HepG2 (cell line): ENCODE measurements around the gene FLRT3. TPM values are rescaled to one million over a fixed set of nuclear protein-coding genes. Genes with fewer than 3 reads are reported as not detected.

ENCODE experiments used
- ATM ChIP-seq: fragments of 450-650 bp; IDR thresholded peaks from 2 replicates; pipeline ENCODE4 v1.7.1; 2017; ENCODE audit warnings: mild to moderate bottlenecking, borderline replicate concordance
- FOSL2 ChIP-seq: sonication (generic); formaldehyde crosslinking; IDR thresholded peaks from 2 replicates; pipeline ENCODE4 v1.4.0; 2020; ENCODE audit warnings: missing genetic modification reagents
- FOXO4 ChIP-seq: sonication (generic); formaldehyde crosslinking; conservative IDR thresholded peaks from 2 replicates; pipeline ENCODE4 v1.8.1; 2023; ENCODE audit warnings: missing genetic modification reagents
- KLF12 ChIP-seq: sonication (generic); formaldehyde crosslinking; IDR thresholded peaks from 2 replicates; pipeline ENCODE4 v1.4.0; 2020; ENCODE audit warnings: missing genetic modification reagents, borderline replicate concordance
- MIXL1 ChIP-seq: IDR thresholded peaks from 2 replicates; pipeline ENCODE4 v1.6.1; 2016
- NFYC ChIP-seq: IDR thresholded peaks from 2 replicates; pipeline ENCODE4 v1.6.1; 2016; ENCODE audit warnings: missing genetic modification reagents, missing compliant biosample characterization
- NR2F1 ChIP-seq, 2 experiments: fragments of 450-650 bp in 1 of 2; formaldehyde crosslinking in 1 of 2; IDR thresholded peaks; 2 replicates each; pipeline versions ENCODE4 v1.5.0 to v1.6.1; 2016 to 2020; ENCODE audit warnings: mild to moderate bottlenecking in 1 of 2, missing compliant biosample characterization in 1 of 2, missing genetic modification reagents in 1 of 2, moderate library complexity in 1 of 2
- RCOR2 ChIP-seq: IDR thresholded peaks from 2 replicates; pipeline ENCODE4 v1.6.1; 2016; ENCODE audit warnings: missing biosample characterization, missing genetic modification reagents
- SOX13 ChIP-seq, 3 experiments: fragments of 450-650 bp in 1 of 3; sonication (generic) in 1 of 3; formaldehyde crosslinking in 1 of 3; IDR thresholded peaks in 2 of 3; conservative IDR thresholded peaks in 1 of 3; 2 replicates each; pipeline versions ENCODE4 v1.5.0 to v1.6.1; 2016 to 2020; ENCODE audit warnings: antibody characterized with exemption in 1 of 3, mild to moderate bottlenecking in 1 of 3, missing compliant biosample characterization in 1 of 3, missing genetic modification reagents in 1 of 3, moderate library complexity in 1 of 3
- SP2 ChIP-seq: sonication (generic); formaldehyde crosslinking; IDR thresholded peaks from 2 replicates; pipeline ENCODE4 v1.5.1; 2020; ENCODE audit warnings: mild to moderate bottlenecking, missing genetic modification reagents
- TAF15 ChIP-seq: fragments of 200-400 bp; formaldehyde crosslinking; IDR thresholded peaks from one replicate; pipeline ENCODE4 v1.6.1; 2018; ENCODE audit warnings: mild to moderate bottlenecking, low read depth, low read length; ENCODE audit not compliant: poor library complexity, severe bottlenecking
- TBL1XR1 ChIP-seq: fragments of 150-350 bp; IDR thresholded peaks from 2 replicates; pipeline ENCODE4 v1.6.1; 2014; ENCODE audit warnings: borderline replicate concordance, low read length; ENCODE audit not compliant: partially characterized antibody
- TRIM24 ChIP-seq: sonication (generic); formaldehyde crosslinking; IDR thresholded peaks from 2 replicates; pipeline ENCODE4 v1.8.0; 2022; ENCODE audit warnings: mild to moderate bottlenecking, missing genetic modification reagents
- ZIK1 ChIP-seq: sonication (generic); formaldehyde crosslinking; IDR thresholded peaks from 2 replicates; pipeline ENCODE4 v1.5.0; 2020; ENCODE audit warnings: mild to moderate bottlenecking, low read depth, missing genetic modification reagents, borderline replicate concordance
- ZNF329 ChIP-seq: sonication (generic); formaldehyde crosslinking; IDR thresholded peaks from 2 replicates; pipeline ENCODE4 v1.9.0; 2021; ENCODE audit warnings: low read depth, mild to moderate bottlenecking, missing genetic modification reagents
- ZNF598 ChIP-seq: sonication (generic); formaldehyde crosslinking; IDR thresholded peaks from 2 replicates; pipeline ENCODE4 v1.5.1; 2020; ENCODE audit warnings: mild to moderate bottlenecking, missing genetic modification reagents, borderline replicate concordance
- ZNF776 ChIP-seq: sonication (generic); formaldehyde crosslinking; IDR thresholded peaks from 2 replicates; pipeline ENCODE4 v1.4.0; 2020; ENCODE audit warnings: mild to moderate bottlenecking, missing genetic modification reagents
- ZSCAN31 ChIP-seq: sonication (generic); formaldehyde crosslinking; IDR thresholded peaks from 2 replicates; pipeline ENCODE4 v1.5.0; 2020; ENCODE audit warnings: low read depth, mild to moderate bottlenecking, missing genetic modification reagents
- polyA plus RNA-seq, 8 experiments: library from polyadenylated mRNA; depleted of rRNA in 3 of 8; stranded (reverse) in 7 of 8; unstranded in 1 of 8; fragments of >200 nt; fragmentation: Illumina TruSeq in 4 of 8; extraction: Trizol in 4 of 8; gene quantifications; 2 replicates each; pipeline versions ENCODE4 v1.2.1 to v1.2.3, GENCODE V29; 2011 to 2016; ENCODE audit warnings: low read depth in 4 of 8, missing spikeins in 1 of 8, mixed read lengths in 1 of 8; ENCODE audit not compliant: insufficient read depth in 1 of 8
- total RNA-seq, 5 experiments: library from RNA; depleted of rRNA; stranded (reverse); fragments of >200 nt; fragmentation: Illumina TruSeq; extraction: Trizol; gene quantifications; 2 replicates each; pipeline ENCODE4 v1.2.3, GENCODE V29; 2016; ENCODE audit warnings: low read depth in 1 of 5
- TF ChIP-seq, protein P1 (sequence below): sonication (generic); formaldehyde crosslinking; IDR thresholded peaks from 2 replicates; pipeline ENCODE4 v1.5.0; 2020; ENCODE audit warnings: mild to moderate bottlenecking, missing genetic modification reagents
- TF ChIP-seq, protein P2 (sequence below): sonication (generic); formaldehyde crosslinking; IDR thresholded peaks from 2 replicates; pipeline ENCODE4 v1.8.0; 2022; ENCODE audit warnings: mild to moderate bottlenecking, missing genetic modification reagents; ENCODE audit not compliant: insufficient replicate concordance
- TF ChIP-seq, protein P3 (sequence below): sonication (generic); formaldehyde crosslinking; IDR thresholded peaks from 2 replicates; pipeline ENCODE4 v1.4.0; 2020; ENCODE audit warnings: missing genetic modification reagents

FLRT3 gene
- total and polyA plus RNA-seq, 2 of the 13 experiments (the other 11 are each of a cell fraction or from before 2014, with no cell fraction given): 0.44 to 5.3 TPM

DNA sequence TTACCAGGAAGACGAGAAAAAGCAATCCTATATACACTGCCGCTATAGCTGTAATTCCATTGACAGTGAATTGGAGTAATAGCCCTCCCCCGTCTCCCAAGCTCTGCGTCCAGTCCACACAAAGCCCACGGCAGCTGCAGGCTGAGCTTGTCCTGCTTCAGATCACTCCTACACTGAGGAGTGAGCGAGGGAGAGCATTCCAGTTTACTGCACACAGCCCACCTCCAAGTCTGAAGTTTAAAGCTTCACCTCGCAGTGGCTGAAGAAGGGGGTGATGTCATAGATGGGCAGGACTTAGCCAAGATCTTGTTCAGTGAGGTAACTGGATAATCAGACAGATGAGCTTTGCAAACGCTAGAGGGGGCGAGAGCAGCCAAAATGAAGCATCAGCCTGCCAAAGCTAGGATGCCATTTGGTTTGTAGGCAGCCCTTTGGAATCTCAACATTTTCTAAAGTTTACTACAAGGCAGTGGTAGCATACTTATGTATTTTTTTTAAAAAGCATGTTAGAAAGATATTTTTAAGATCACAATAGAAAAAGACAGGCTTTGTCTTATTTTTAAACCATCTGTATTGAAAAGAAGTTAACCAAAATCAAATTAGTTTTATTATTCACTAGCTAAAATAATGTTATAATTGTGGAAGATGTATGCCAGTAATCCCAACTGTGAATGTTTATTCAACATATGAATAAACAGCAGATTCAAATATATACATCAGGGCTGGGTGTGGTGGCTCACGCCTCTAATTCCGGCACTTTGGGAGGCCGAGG is at the start of gene FLRT3 (continued):
- TF ChIP-seq RCOR2 (no peak), NFYC (CRISPR knock-in tag) (peak; percentile 50), MIXL1 (CRISPR knock-in tag) (peak; percentile 92), ZIK1 (no peak), ZSCAN31 (CRISPR knock-in tag) (0 out of 2 replicates have a peak, but pooled peaks have one; percentile 37), TRIM24 (CRISPR knock-in tag) (no peak), TBL1XR1 (peak; percentile 46), SP2 (CRISPR knock-in tag) (no peak), SOX13 (IDR thresholded peaks at IDR 0.05) (no peak), SOX13 (CRISPR knock-in tag; conservative IDR thresholded peaks at IDR 0.05 in 1 of 2, IDR thresholded peaks at IDR 0.05 in 1 of 2) (peak in 1 of 2 experiments; percentile 54; a peak in 2 of 4 replicates), TAF15 (no peak), FOXO4 (CRISPR knock-in tag) (no peak), ZNF598 (peak; percentile 69; the same call in 1 of the 2 replicates), NR2F1 (CRISPR knock-in tag; IDR thresholded peaks at IDR 0.05) (no peak), ZNF329 (no peak), ZNF776 (CRISPR knock-in tag) (no peak), ATM (no peak), FOSL2 (peak; percentile 79), KLF12 (CRISPR knock-in tag) (no peak)
- TF ChIP-seq, protein P1, sequence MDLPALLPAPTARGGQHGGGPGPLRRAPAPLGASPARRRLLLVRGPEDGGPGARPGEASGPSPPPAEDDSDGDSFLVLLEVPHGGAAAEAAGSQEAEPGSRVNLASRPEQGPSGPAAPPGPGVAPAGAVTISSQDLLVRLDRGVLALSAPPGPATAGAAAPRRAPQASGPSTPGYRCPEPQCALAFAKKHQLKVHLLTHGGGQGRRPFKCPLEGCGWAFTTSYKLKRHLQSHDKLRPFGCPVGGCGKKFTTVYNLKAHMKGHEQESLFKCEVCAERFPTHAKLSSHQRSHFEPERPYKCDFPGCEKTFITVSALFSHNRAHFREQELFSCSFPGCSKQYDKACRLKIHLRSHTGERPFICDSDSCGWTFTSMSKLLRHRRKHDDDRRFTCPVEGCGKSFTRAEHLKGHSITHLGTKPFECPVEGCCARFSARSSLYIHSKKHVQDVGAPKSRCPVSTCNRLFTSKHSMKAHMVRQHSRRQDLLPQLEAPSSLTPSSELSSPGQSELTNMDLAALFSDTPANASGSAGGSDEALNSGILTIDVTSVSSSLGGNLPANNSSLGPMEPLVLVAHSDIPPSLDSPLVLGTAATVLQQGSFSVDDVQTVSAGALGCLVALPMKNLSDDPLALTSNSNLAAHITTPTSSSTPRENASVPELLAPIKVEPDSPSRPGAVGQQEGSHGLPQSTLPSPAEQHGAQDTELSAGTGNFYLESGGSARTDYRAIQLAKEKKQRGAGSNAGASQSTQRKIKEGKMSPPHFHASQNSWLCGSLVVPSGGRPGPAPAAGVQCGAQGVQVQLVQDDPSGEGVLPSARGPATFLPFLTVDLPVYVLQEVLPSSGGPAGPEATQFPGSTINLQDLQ (CRISPR knock-in tag): no peak
- TF ChIP-seq, protein P2, sequence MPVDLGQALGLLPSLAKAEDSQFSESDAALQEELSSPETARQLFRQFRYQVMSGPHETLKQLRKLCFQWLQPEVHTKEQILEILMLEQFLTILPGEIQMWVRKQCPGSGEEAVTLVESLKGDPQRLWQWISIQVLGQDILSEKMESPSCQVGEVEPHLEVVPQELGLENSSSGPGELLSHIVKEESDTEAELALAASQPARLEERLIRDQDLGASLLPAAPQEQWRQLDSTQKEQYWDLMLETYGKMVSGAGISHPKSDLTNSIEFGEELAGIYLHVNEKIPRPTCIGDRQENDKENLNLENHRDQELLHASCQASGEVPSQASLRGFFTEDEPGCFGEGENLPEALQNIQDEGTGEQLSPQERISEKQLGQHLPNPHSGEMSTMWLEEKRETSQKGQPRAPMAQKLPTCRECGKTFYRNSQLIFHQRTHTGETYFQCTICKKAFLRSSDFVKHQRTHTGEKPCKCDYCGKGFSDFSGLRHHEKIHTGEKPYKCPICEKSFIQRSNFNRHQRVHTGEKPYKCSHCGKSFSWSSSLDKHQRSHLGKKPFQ (CRISPR knock-in tag): no peak
- TF ChIP-seq, protein P3, sequence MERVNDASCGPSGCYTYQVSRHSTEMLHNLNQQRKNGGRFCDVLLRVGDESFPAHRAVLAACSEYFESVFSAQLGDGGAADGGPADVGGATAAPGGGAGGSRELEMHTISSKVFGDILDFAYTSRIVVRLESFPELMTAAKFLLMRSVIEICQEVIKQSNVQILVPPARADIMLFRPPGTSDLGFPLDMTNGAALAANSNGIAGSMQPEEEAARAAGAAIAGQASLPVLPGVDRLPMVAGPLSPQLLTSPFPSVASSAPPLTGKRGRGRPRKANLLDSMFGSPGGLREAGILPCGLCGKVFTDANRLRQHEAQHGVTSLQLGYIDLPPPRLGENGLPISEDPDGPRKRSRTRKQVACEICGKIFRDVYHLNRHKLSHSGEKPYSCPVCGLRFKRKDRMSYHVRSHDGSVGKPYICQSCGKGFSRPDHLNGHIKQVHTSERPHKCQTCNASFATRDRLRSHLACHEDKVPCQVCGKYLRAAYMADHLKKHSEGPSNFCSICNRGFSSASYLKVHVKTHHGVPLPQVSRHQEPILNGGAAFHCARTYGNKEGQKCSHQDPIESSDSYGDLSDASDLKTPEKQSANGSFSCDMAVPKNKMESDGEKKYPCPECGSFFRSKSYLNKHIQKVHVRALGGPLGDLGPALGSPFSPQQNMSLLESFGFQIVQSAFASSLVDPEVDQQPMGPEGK: no peak
